Hepatocyte (in vitro differentiated cells): ENCODE data around the gene RAG1. TPM values are rescaled to one million over a fixed set of nuclear protein-coding genes. Genes with fewer than 3 reads are reported as not detected.

Experiments
- DNase-seq: peaks from one replicate; pipeline ENCODE4 v3.0.0-alpha.2; 2016; ENCODE audit warnings: low spot score
- H2AFZ ChIP-seq: fragments of 200-600 bp; sonication (generic); 2 replicates; pipeline ENCODE4 v1.6.0; 2016; ENCODE audit warnings: antibody characterized with exemption, mild to moderate bottlenecking
- H3K27ac ChIP-seq: fragments of 200-600 bp; sonication (generic); 2 replicates; pipeline ENCODE4 v1.5.1; 2016; ENCODE audit warnings: mild to moderate bottlenecking
- H3K27me3 ChIP-seq: fragments of 200-600 bp; sonication (generic); 2 replicates; pipeline ENCODE4 v1.6.1; 2016
- H3K36me3 ChIP-seq: fragments of 200-600 bp; sonication (generic); replicated peaks from 2 replicates; pipeline ENCODE4 v1.5.1; 2016; ENCODE audit warnings: low read depth; ENCODE audit not compliant: insufficient read depth
- H3K4me1 ChIP-seq: fragments of 200-600 bp; sonication (generic); 2 replicates; pipeline ENCODE4 v1.5.1; 2016; ENCODE audit warnings: mild to moderate bottlenecking, moderate library complexity; ENCODE audit not compliant: insufficient read depth
- H3K4me2 ChIP-seq: fragments of 200-600 bp; sonication (generic); 2 replicates; pipeline ENCODE4 v1.6.0; 2016
- H3K4me3 ChIP-seq: fragments of 200-600 bp; sonication (generic); 2 replicates; pipeline ENCODE4 v1.5.1; 2016; ENCODE audit warnings: mild to moderate bottlenecking
- H3K79me2 ChIP-seq: fragments of 200-600 bp; sonication (generic); 2 replicates; pipeline ENCODE4 v1.6.0; 2017; ENCODE audit warnings: mild to moderate bottlenecking
- H3K9me2 ChIP-seq: fragments of 200-600 bp; sonication (generic); replicated peaks from 2 replicates; pipeline ENCODE4 v1.6.0; 2017; ENCODE audit warnings: mild to moderate bottlenecking; ENCODE audit not compliant: insufficient read depth
- H3K9me3 ChIP-seq: fragments of 200-600 bp; sonication (generic); 2 replicates; pipeline ENCODE4 v1.5.1; 2016; ENCODE audit warnings: low read depth, mild to moderate bottlenecking
- H4K20me1 ChIP-seq: fragments of 200-600 bp; sonication (generic); 2 replicates; pipeline ENCODE4 v1.6.0; 2016; ENCODE audit warnings: mild to moderate bottlenecking; ENCODE audit not compliant: insufficient read depth, poor library complexity, severe bottlenecking
- EZH2 ChIP-seq: fragments of 200-600 bp; sonication (generic); IDR thresholded peaks from 2 replicates; pipeline ENCODE4 v1.6.1; 2016; ENCODE audit warnings: antibody characterized with exemption, mild to moderate bottlenecking, borderline replicate concordance
- EZH2phosphoT487 ChIP-seq: fragments of 200-600 bp; sonication (generic); IDR thresholded peaks from one replicate; pipeline ENCODE4 v1.6.1; 2018; ENCODE audit warnings: antibody characterized with exemption, mild to moderate bottlenecking, low read depth, moderate library complexity; ENCODE audit not compliant: unreplicated experiment, severe bottlenecking
- WGBS: methylation state at CpG from one replicate; pipeline ENCODE4 v1.1.6; 2016; ENCODE audit warnings: low lambda C conversion rate; ENCODE audit errors: missing lambda C conversion rate; 5-methylcytosine and 5-hydroxymethylcytosine counted together
- polyA plus RNA-seq: library from polyadenylated mRNA; unstranded; fragments of >200 nt; fragmentation: Nextera tagmentation; extraction: Ambion mirVana; gene quantifications from 2 replicates; pipeline ENCODE4 v1.2.1, GENCODE V29; 2016
- total RNA-seq: library from RNA; depleted of rRNA; stranded (reverse); fragments of >200 nt; gene quantifications from 2 replicates; pipeline ENCODE4 v1.2.3, GENCODE V29; 2014
- TF ChIP-seq, protein P1 (sequence below): fragments of 200-600 bp; sonication (generic); IDR thresholded peaks from 2 replicates; pipeline ENCODE4 v1.5.1; 2016; ENCODE audit warnings: antibody characterized with exemption, mild to moderate bottlenecking; ENCODE audit not compliant: poor library complexity

Gene RAG1
- total and polyA plus RNA-seq, 2 experiments from 2014 or later = 1.0 to 1.5 TPM

GRCh38 chr11:36566407-36567053, 1.3 kb upstream of the RAG1 start:
- TF ChIP-seq, protein P1, sequence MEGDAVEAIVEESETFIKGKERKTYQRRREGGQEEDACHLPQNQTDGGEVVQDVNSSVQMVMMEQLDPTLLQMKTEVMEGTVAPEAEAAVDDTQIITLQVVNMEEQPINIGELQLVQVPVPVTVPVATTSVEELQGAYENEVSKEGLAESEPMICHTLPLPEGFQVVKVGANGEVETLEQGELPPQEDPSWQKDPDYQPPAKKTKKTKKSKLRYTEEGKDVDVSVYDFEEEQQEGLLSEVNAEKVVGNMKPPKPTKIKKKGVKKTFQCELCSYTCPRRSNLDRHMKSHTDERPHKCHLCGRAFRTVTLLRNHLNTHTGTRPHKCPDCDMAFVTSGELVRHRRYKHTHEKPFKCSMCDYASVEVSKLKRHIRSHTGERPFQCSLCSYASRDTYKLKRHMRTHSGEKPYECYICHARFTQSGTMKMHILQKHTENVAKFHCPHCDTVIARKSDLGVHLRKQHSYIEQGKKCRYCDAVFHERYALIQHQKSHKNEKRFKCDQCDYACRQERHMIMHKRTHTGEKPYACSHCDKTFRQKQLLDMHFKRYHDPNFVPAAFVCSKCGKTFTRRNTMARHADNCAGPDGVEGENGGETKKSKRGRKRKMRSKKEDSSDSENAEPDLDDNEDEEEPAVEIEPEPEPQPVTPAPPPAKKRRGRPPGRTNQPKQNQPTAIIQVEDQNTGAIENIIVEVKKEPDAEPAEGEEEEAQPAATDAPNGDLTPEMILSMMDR = no peak
- TF ChIP-seq EZH2 = no peak
- TF ChIP-seq EZH2phosphoT487 = no peak
- Histone ChIP-seq H3K4me2 (no peak overlapping the region), H2AFZ (no peak overlapping the region), H3K27me3 (peaks cover 5% of the 10 kb centered on the region), H4K20me1 (no peaks in the 10 kb centered on the region), H3K79me2 (no peaks in the 10 kb centered on the region), H3K27ac (no peak overlapping the region), H3K36me3 (no peaks in the 10 kb centered on the region), H3K4me1 (no peaks in the 10 kb centered on the region), H3K9me3 (no peaks in the 10 kb centered on the region), H3K4me3 (no peak overlapping the region), H3K9me2 (no peaks in the 10 kb centered on the region)
- 83% methylated on average over 4 of the region's 4 CpGs for WGBS
- no peak for DNase-seq

- no peak overlapping the region for H3K27ac ChIP-seq
- no peak for DNase-seq
- no peaks in the 10 kb centered on the region for H3K79me2 ChIP-seq
- H3K4me3 ChIP-seq = no peak overlapping the region
- TF ChIP-seq EZH2 (no peak), EZH2phosphoT487 (no peak)
- TF ChIP-seq, protein P1 = no peak
- H3K9me2 ChIP-seq = no peaks in the 10 kb centered on the region
- H3K4me1 ChIP-seq = no peaks in the 10 kb centered on the region
- H2AFZ ChIP-seq = no peak overlapping the region
- no peaks in the 10 kb centered on the region for H4K20me1 ChIP-seq
- no peak overlapping the region for H3K4me2 ChIP-seq
- H3K36me3 ChIP-seq = no peaks in the 10 kb centered on the region
- H3K9me3 ChIP-seq = no peaks in the 10 kb centered on the region
- 87% methylated on average over 4 of the region's 4 CpGs for WGBS
- peaks cover 5% of the 10 kb centered on the region for H3K27me3 ChIP-seq
Observed at GRCh38 chr11:36569095-36569494, 1.3 kb downstream of the RAG1 start.

- DNase-seq = no peak
- no peaks in the 10 kb centered on the region for H3K27me3 ChIP-seq
- no peak overlapping the region for H3K27ac ChIP-seq
- no peaks in the 10 kb centered on the region for H3K4me1 ChIP-seq
- TF ChIP-seq, protein P1 = no peak
- no peak for TF ChIP-seq EZH2phosphoT487
- no peak for TF ChIP-seq EZH2
- 91% methylated on average over 8 of the region's 8 CpGs for WGBS
- H3K79me2 ChIP-seq = no peaks in the 10 kb centered on the region
- no peaks in the 10 kb centered on the region for H3K36me3 ChIP-seq
- no peaks in the 10 kb centered on the region for H3K9me2 ChIP-seq
- no peaks in the 10 kb centered on the region for H4K20me1 ChIP-seq
- H2AFZ ChIP-seq = no peak overlapping the region
- H3K4me2 ChIP-seq = no peak overlapping the region
- no peaks in the 10 kb centered on the region for H3K9me3 ChIP-seq
- no peak overlapping the region for H3K4me3 ChIP-seq
Observed at GRCh38 chr11:36574486-36574885, 6.7 kb downstream of the RAG1 start.
